GM19023 (cell line): ENCODE results near the gene ZC3H6.
"Not testable (repeated sequence)": the region's sequence is repeated elsewhere in the genome, so short reads cannot be mapped to it uniquely, and the experiment has no call there.

Source experiments
- ATAC-seq: cut with Tn5 transposase; IDR thresholded peaks from one replicate; pipeline ENCODE4 v1.9.1; 2021; ENCODE audit warnings: mild to moderate bottlenecking, moderate library complexity; ENCODE audit not compliant: unreplicated experiment

ZC3H6 gene

GRCh38 chr2:112332123-112332696 is 56.8 kb downstream of the ZC3H6 start:
- ATAC-seq: no peak

DNA sequence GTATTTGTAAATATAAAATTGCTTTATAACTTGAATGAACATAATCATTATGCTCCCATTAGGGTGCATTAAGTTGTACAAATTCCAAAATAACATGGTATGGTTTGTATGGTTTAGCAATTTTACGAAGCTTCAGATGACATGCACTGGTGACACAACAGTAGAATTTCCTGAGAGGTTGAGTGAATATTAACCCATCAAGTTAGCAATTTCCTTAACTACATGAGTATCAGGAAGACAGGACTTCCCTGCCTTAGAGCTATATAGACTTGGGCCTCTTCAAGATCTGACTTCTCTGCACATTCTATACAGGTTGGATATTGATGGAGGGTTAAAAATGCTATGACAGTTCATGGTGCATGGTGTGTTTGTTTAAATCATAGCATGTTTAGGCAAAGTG is 60.2 kb downstream of the ZC3H6 start:
- no peak for ATAC-seq

DNA sequence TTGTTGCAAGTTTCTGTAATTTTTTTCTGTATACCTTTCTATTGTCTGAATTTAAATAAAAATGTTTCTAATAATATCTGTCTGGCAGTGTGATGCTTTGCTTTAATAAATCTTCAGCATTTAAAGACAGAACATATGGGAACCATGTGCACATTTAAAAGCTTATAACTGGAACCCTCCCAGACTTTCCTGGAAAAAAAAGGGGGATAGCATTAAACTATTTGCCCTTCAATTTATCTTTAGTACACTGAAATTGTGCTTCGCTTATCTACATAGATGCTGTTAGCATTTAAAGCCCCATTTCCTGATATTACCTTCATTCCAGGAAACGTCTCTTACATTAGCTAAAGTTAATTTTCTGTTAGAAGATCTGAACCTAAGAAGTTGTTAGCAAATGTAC is 64.6 kb downstream of the ZC3H6 start:
- ATAC-seq: no peak

DNA sequence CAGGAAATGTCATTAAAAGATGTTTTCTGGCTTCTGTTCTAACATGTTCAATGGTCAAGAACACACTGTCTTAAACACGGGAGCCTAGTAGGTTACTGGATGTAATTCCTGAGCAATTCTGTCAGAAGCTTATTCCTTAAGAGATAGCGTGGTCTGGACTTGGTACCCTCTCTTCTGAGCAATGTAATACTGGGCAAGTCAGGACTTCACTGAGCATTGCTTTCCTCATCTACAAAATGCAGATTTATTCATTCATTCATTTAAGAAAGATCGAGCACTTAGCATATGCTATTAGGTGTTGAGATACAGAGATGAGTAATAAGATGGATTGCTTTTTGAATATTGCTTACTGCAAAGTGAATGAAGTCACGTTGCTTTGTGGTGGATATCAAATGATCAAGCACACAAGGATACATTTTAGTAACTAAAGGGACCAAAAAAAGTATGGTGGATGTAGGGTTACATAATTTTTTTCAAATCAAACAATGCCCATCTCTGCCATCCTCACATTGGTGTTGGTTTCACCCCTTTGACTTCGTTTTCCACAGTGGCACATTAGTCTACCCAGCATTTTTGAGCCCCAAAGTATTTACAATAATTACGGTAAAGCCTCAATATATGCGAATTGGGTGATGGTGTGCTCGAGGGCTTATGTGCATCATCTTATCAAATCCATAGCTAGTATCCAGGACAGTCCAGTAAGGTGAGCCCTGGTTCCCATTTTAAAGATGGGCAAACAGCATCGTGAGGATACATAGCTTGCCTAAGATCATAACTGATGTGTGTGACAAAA is 65.3 kb downstream of the ZC3H6 start:
- ATAC-seq: no peak

- ATAC-seq: no peak
These were observed 66.7 kb downstream of the ZC3H6 start for GRCh38 chr2:112342067-112342550.

- no peak for ATAC-seq
These were observed 68.6 kb downstream of the ZC3H6 start for GRCh38 chr2:112343827-112344585.

DNA sequence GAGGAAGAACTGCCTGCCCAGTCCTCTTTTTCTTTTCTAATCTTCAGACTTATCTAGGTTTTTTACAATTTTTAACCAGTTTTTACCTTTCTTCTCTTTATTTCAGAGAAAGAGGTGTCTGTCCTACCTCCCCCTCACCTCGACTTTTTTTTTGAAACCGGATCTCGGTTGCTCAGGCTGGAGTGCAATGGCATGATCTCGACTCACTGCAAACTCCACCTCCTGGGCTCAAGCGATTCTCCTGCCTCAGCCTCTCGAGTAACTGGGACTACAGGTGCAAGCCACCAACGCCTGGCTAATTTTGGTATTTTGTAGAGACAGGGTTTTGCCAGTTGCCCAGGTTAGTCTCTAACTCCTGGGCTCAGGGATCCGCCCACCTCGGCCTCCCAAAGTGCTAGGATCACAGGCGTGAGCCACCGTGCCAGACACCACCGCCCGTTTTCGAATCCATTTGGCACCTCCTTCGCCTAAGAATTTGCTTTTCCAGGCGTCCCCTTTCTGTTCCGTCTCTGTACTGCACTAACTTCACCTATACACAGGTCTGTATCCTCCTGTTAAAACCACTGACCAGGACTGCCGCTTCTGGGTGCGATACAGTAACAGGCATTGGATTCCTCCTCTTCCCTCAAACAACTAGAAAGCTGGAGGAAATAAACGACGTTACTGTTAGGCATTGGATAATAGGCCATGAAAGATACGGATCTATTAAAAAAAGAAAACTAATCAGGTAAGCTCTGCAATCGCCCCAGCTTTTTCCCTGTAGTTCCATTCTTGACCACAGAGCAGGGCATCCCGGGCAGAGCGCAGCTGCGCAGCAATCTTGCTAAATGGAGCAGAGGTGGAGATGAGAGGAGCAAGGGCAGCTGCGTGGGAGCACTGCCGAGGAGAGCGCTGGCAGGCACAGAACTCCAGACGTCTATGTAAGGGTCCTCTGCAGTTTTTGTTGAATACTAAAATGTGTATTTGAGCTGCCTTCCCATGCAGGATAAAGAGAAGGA is 69.9 kb downstream of the ZC3H6 start:
- ATAC-seq: no peak

- not testable (repeated sequence) for ATAC-seq
These were observed 76.9 kb downstream of the ZC3H6 start for GRCh38 chr2:112352292-112352691.

DNA sequence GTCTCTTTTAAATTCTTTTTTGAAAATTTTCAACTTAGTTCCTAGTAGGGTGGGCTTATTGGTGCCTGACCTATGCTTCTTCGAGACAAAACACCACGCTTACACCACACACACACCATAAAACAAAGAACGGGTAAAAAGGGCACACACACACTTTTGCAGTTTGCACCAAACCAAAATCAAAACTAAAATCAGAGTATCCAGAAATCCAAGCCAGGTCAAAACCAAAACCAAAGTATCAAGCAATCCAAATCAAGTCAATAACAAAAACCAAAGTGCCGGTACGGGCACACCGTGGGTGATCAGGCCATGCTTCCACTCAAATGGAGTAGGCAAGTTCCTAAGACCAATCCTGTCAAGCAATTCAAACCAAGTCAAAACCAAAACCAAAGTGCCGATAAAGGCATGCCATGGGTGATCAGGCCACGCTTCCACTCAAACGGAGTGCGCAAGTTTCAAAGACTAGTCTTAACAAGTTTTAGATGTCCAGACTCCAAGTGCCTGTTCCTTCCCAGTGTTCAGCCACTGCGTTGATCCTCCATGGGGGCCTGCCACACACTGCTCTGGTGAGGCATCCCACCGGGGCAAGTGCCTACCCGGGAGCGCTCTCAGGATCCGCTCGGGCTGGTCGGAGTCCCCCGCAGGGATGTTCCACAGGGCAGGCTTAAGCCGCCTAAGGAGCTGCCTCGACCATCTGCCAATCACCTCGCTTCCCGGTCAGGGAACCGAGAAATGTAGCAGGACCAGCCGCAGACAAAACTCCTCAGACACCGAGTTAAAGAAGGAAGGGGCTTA is 77.6 kb downstream of the ZC3H6 start:
- not testable (repeated sequence) for ATAC-seq

GRCh38 chr2:112354335-112354734 is 78.9 kb downstream of the ZC3H6 start:
- not testable (repeated sequence) for ATAC-seq

- not testable (repeated sequence) for ATAC-seq
These were observed 84.7 kb downstream of the ZC3H6 start for GRCh38 chr2:112360055-112360454.
